HG02623 (cell line): ENCODE data around the gene FHAD1.
"Not testable (repeated sequence)": the region's sequence is repeated elsewhere in the genome, so short reads cannot be mapped to it uniquely, and the experiment has no call there.

Experiments used
- ATAC-seq: cut with Tn5 transposase; IDR thresholded peaks from one replicate; pipeline ENCODE4 v1.9.1; 2021; ENCODE audit warnings: moderate library complexity; ENCODE audit not compliant: unreplicated experiment

FHAD1 gene

DNA sequence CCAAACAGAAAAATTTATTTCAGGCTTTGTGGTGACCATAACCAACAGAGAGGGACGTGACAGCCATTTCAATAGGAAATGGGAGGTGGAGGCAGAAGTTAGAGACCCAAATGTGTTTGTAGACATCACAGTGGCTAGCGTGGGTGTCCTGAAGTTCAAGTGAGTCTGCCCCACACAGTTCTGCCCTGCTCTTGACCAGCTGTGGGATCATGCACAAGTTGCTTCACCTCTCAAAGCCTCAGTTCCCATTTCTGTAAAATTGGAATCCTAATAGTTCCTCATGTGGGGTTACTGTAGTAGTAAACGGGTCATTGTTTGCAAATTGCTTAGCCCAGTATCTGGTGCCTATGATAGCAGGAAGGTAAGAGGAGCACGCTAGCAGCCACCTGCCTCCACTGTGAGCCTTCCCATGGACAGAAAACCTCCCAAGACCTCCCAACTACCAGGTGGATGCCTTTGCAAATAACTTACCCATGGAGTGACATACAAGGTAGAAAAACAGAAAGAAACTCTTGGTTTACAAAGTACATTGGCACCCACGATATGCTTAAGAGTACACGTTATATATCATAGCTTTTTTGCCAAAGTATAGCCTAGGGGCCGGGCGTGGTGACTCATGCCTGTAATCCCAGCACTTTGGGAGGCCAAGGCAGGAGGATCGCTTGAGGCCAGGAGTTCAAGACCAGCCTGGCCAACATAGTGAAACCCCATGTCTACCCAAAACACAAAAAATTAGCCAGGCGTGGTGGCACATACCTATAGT, 29.1 kb downstream of the FHAD1 start:
- no peak for ATAC-seq

DNA sequence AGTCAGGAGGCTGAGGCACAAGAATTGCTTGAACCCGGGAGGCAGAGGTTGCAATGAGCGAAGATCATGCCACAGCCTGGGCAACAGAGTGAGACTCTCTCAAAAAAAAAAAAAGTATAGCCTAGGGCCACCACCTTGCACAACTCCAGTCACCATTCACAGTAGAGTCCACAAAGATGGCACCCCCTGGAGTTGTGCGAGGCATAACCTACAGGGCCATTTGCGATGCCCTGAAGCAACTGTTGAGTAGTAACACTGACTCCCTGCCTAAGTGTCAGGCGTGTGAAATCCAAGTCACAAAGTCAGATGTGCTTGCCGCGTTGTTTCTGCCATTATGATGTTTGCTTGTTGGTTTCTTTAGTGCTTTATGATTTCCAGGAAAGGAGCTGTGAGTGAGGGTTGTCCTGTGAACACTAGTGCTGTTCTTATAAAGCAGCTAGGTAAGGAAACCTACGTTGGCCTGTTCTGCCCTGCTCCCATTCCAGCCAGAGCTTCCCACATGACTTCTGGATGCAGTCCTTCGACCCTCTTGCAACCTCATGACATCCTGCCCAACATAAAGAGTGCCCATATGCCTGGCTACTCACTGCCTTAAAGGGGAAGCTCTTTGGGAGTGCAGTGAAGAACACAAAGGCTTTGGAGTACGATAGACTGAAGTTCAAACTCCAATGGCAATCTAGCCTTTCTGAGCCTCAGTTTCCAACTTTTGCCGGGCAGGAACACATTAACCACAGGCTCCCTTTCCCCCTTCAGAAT, 29.8 kb downstream of the FHAD1 start:
- ATAC-seq: no peak

DNA sequence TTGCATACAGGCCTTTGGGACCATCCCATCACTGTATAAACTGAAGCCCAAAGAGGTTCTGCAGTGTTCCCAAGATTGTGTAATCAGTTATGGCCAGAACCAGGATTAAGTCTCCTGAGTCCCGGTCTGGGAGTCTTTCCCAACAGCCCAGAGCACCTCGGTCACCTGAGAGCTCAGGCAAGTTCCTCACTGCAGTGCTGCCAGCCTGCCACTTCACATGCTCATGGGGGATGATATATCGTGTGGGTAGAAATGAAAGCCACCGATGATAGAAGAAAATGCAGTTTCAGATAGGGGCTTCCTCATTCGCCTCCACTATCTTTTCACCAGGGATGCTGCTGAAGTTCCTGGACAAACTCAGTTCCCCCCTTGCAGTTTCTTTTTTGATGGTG, 30.4 kb downstream of the FHAD1 start:
- no peak for ATAC-seq

DNA sequence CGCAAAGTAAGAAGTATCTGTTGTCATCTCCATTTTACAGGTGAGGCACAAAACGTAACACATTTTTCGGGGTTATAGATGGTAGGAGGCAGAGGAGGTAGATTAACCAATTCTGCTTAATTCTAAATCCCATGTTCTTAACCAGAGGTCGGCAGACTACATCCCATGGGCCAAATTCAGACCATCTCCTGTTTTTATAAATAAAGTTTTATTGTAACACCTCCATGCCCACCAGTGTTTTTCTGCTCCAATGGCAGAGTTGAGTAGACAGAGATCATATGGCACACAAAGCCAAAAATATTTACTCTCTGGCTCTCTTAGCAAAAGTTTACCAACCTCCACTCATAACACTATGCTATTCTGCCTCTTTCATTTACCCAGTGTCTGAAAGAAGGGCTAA, 30.9 kb downstream of the FHAD1 start:
- no peak for ATAC-seq

DNA sequence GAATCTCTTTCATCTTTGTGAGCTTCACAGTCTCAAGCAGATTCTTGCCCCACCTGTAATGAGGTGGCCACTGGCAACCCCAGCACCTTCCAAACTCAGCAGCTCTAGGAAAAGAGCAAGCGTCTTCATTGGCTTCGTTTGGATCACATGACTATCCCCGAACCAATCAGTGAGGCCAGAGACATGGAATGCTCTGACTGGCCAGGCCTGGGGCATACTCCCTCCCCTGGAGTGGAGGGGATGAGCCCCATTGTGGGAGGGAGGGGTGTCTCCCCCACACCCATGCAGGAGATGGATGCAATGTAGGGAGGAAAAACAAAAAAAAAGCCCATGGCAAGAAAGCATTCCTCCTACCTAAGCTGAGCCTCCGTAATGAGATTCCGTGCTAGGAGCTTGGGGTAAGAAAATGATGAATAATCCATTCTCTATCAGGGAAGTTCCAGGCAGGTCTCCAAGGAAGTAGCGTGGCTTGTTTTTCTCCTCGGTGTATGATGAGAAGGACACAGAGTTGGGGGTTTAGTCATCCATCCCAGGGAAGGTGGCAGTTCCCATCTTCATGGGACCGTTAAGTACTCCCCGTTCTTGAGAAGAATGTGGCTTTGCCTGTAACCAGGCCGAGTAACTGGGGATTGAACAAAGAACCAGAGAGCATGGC, 32.7 kb downstream of the FHAD1 start:
- no peak for ATAC-seq

DNA sequence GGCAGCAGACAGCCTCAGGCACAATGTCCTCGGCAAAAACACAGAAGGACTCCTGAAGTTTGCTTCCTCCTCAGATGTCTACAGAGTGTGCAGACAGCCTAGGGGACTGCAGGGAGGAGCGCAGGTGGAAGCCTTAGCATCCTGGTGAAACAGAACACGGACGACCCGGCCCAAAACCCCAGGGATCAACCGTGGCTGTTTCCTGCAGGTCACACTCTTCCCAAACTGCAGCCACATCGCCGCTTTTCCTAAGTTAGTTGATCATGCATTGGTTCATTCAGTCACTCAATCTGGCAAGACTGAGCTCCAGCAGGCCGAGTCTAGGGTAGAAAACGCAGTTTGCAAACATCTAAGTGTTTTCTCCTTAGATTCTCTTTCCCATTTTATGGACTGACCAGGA, 33.4 kb downstream of the FHAD1 start:
- no peak for ATAC-seq

DNA sequence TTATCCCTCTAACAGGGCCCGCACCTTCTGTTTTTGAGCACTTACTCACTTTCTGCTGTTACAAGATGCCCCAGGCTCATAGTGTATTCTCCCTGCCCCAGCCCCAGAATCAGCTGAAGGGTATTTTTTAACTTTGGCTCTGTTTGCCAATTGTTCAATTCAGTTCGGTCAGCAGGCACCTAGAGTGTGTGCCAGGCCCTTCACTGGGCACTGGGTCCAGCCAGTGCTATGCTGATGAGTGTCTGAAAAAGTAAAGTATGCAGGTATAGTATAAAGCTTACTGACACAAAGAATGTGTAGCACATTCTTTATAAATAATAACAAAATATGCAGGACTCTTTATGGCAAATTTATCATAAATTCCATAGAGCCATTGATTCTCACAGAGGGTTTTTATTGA, 35.0 kb downstream of the FHAD1 start:
- ATAC-seq: no peak

DNA sequence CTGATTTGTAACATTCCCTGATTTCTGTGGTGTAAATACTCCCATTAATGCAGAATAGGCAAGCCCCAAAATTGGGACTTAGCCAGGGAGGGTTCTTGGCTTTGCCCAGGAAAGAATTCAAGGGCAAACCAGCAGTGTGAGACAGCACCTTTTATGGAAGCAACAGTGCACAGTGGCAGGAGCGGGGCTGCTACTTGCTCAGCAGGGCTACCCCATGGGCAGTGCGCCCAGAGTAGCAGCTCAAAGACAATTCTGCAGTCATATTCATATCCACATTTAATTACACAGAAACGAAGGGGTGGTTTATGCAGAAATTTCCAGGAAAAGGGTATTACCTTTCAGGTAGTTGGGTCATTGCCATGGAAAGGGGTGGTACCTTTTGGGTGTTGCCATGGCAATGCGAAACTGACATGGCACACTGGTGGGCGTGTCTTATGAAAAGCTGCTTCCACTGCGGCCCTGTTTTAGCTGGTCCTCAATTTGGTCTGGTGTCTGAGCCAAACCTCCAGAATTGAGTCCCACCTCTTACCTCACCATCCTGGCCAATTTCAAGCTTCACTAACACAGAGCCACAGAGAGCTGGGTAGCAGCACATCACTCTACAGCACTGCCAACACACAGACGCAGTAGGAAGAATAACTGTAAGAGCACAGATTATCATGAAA, 35.9 kb downstream of the FHAD1 start:
- no peak for ATAC-seq

DNA sequence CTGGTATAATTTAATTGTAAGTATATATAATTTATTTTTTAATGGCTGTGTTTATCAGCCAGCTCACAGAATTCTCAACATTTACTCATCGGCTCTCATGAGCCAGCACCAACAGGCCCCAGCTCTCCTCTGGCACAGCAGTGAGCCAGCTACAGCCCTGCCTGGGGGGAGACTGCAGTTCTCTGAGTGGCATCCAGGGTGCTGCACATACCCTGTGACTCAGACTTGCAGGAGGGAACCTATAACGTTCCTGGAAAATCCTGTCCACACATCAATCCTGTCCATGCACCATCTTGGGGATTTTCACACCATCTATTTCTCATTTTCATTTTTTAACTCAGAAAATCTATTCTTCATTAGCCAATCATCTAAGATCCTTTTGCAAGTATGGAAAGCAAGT, 36.5 kb downstream of the FHAD1 start:
- ATAC-seq: no peak

DNA sequence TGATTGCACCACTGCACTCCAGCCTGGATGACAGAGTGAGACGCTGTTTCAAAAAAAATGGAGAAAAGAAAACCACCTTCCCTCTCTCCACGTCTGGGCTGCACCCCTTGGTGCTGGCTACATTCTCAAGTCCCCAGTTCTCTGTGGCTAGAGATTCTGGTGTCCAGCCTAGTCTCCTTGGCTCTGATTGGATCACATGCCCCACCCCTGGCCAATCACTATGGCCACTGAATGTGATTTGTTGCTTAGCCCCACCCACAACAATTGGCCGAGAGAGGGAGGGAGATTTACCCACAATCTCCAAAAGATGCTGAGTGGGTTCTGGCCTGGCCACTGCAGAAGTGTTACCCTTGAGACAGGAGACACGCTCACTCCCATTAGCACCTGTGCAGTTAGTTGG, 39.4 kb downstream of the FHAD1 start:
- no peak for ATAC-seq

DNA sequence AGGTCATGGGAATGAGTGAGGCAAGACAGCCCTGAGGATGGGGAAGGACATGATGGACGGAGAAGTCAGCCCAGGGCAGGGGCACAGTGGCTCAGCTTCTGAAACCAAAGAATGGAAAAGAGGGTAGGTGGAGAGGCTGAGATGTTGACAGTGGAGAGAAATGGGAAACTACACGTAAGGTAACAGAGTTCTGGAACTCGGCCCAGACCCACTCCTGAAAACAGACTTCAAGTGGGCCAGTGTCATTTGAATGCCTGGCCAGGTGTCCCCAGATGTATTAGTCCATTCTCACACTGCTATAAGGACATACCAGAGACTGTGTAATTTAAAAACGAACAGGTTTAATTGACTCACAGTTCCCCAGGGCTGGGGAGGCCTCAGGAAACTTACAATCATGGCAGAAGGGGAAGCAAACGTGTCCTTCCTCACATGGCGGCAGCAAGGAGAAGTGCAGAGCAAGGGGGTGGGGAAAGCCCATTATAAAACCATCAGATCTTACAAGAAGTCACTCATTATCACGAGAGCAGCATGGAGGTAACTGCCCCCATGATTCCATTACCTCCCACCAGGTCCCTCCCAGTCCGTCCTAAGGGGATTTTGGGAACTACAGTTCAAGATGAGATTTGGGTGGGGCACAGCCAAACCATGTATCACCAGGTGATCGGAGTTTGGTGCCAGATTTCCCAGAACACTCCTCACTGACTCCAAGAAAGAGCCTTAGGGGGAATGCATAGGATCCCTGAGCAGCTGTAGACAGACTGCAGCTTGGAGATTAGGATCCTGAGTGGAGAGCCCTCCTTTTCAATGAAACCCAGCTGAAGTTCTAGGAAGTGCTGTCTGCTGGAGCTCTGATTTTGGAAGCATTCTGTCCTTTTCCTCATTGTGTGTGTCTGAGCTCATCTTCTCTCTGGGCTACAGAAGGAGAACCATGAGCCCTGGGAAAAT, 40.3 kb downstream of the FHAD1 start:
- ATAC-seq: no peak

DNA sequence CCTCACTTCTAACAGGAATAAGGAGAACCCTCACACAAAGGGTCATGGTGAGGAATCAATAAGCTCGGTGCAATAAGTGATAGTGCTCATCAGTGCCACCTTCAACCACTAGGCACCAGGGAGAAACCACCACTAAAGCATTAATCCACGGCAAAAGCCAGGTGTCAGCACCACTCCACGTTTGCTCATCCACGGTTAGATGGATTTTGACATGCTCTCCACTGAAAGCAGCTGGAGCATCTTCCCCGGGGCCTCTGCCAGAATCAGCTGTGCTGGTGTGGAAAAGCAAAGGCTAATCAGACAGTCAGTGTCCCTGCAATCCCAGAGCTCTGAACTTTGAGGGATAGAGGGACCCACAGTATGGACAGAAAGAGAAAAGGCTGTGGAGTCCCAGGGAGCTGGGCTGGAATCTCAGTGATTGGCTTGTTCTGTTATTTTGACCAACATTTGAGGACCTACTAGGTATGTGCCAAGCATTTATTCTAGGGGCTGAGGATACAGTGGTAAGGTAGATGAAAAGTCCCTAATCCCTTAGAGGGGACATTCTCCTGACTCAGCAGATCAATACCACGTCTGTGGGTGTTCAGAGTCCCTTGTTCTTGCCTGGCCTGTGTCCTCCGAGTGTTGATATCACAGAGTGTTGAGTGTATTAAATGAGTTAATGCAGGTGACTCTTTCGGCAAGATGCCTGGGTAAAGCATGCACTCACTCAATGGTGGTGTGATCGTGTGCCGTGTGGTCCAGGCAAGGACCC, 41.3 kb downstream of the FHAD1 start:
- ATAC-seq: no peak

DNA sequence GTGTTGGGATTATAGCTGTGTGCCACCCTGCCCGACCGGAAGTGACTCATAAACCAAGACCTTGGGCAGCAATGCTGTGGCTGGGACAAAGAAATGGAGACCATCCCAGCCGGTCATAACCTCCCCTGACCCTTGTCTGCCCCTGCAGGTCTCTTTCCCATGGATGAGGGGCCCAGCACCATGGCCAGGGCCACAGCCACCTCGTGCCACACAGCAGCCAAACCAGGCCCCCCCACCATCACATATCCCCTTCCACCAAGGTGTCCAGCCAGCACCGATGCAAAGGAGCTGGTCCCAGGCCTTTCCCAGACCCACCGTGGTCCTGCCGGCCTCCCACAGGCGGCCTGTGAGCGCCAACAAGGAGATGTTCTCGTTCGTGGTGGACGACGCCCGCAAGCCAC, 42.2 kb downstream of the FHAD1 start:
- ATAC-seq: no peak

DNA sequence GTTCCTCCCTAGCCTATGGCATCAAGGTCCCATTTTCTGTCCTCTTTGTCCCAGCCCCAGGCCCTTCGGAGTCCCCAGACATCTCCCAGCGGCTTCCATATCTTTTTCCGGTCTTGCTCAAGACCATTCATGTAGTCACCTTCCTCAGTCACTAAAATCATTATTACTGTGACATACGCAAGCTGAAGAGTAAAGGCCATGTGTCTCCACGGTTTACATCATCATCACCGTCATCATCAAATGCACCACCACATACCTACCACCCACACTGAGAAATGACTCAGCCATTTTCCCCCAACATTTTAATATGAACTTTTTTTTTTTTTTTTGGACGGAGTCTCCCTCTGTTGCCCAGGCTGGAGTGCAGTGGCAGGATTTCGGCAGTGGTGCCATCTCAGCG, 43.4 kb downstream of the FHAD1 start:
- no peak for ATAC-seq

DNA sequence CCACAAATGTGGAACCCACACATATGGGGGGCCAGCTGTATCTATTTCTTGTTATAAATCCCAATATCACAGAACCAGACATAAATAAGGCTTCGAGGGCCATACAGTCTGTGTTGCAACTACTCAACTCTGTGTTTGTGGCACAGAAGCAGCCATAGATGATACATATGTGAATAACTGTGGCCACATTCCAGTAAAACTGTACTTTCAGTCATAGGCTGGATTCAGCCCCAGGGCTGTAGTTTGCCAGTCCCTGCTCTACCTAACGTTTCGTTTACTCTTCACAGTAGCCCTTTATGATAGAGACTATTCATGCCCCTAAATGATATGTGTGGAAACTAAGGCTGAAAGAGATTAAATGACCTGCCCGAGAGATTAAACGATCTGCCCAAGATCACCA, 48.7 kb downstream of the FHAD1 start:
- ATAC-seq: no peak

DNA sequence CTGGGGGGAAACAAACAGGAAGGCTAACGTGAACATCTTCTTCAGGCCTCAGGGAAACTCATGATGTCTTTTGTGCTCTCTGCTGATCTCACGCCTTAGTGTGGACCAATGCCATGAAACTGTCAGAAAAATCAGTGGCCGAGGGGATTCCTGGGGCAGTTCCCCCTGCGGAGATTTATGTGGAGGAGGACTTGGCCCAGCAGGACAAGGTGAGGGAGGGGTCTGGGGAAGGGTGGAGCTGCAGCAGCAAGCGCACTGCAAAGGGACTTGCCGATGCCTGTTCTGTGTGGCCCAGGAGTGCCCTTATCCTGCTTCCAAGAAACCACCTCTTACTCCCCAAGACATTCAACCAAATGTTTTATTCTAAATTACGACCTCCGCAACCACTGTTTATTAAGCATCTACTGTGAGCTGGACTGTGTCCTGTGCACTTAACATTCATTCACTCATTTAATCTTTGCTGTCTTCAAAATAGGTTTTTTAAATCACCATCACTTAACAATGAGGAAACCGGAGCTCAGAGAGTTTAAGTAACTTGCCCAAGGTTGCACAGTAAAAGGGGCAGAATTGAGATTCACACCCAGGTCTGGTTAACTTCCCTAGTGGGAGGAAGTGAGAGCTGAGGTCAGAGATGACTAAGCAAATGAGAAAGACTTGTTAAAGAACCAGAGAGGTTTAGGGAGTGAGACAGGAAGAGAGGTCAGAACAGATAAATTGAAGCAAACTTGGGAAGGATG, 49.7 kb downstream of the FHAD1 start:
- ATAC-seq: no peak

DNA sequence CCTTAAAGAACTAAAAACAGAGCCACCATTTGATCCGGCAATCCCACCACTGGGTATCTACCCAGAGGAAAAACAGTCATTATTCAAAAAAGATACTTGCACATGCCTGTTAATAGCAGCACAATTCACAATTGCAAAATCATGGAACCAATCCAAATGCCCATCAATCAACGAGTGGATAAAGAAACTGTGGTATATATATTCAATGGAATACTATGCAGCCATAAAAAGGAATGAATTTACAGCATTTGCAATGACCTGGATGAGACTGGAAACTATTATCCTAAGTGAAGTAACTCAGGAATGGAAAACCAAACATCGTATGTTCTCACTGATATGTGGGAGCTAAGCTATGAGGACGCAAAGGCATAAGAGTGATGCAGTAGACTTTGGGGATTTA, 51.0 kb downstream of the FHAD1 start:
- not testable (repeated sequence) for ATAC-seq

DNA sequence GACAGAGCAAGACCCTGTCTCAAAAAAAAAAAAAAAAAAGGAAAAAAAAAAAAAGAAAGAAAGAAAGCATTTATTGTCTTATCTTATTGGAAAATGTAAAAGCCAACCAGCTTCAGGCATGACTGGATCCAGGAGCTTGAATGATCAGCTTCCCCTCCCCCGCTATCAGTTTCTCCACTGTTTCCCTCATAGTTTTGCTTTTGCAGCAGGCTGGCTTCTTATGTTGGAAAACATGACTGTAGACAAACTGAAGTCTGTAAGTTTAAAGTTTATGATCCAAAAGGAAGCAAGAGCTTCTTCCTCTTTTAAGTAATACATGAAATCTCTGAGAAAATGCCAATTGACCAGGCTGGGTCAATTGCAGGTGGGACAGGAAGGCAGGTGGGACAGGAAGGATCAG, 52.2 kb downstream of the FHAD1 start:
- no peak for ATAC-seq

DNA sequence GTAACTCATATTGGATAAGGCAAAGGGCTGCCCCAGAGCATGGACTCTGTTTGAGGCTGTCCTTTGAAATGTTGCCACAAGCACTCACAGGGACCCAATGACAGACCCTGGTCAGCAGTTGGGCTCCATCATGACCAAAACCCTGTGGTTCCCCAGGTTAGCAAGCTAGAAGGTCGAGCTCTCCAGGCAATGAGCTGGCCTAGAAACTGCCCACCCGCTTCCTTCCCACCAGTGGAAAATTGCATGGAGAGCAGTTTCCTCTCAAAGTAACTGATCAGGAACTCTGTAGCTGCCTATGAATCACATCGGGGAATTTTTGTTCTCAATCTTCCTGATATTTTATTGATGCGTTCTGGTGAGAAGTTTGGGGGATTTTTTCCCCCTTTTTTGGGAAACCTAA, 52.8 kb downstream of the FHAD1 start:
- ATAC-seq: no peak
